HepG2 (cell line): Measurements from ENCODE around the gene CD109. TPM values are rescaled to one million over a fixed set of nuclear protein-coding genes. Genes with fewer than 3 reads are reported as not detected.

Experiments
- ATAC-seq: fragments of 200-7000 bp; cut with Tn5 transposase; 3 replicates; pipeline ENCODE4 v1.9.1; 2020; ENCODE audit warnings: mild to moderate bottlenecking, moderate library complexity
- BruUV-seq: library from RNA; stranded (reverse); fragments of 400-500 nt; replicated peaks from 2 replicates; lab custom pipeline; 2021; lab: Mats Ljungman, UMichigan
- CTCF ChIA-PET: fragments of 300-600 bp; formaldehyde crosslinking; extraction: SDS; loops from one replicate; lab custom pipeline; 2021; ENCODE audit warnings: low total read pairs, inconsistent platforms, low intra/inter-chr PET ratio; lab: Yijun Ruan, JAX
- POLR2A ChIA-PET: fragments of 350-600 bp; sonication (Branson Sonifier 250); formaldehyde crosslinking; loops from one replicate; lab custom pipeline; 2020; ENCODE audit warnings: antibody characterized with exemption, inconsistent platforms; lab: Yijun Ruan, JAX
- DNase-seq: peaks from one replicate; pipeline ENCODE4 v3.0.0-alpha.2; 2015; ENCODE audit warnings: low spot score
- FAIRE-seq: peaks from 3 replicates; lab custom pipeline; 2011; peaks lifted over from hg19 to GRCh38; lab: Jason Lieb, UNC
- H2AFZ ChIP-seq: one replicate; pipeline ENCODE4 v1.6.1; 2011; ENCODE audit warnings: low read length, inconsistent platforms
- H3K27ac ChIP-seq: fragments of 300-600 bp; 3 replicates; pipeline ENCODE4 v1.8.0; 2011; ENCODE audit warnings: mixed run types, mild to moderate bottlenecking, mixed read lengths, low read length, inconsistent platforms; ENCODE audit not compliant: insufficient read depth; ENCODE audit errors: extremely low read length
- H3K27me3 ChIP-seq, 2 experiments: fragments of 200-600 bp in 1 of 2; 2 replicates in 1 of 2; 3 replicates in 1 of 2; pipeline versions ENCODE4 v1.6.0 to v1.8.0; 2011; ENCODE audit warnings: low read length in 2 of 2, mild to moderate bottlenecking in 2 of 2, moderate library complexity in 2 of 2, inconsistent platforms in 1 of 2; ENCODE audit not compliant: insufficient read depth in 2 of 2, control insufficient read depth in 1 of 2
- H3K36me3 ChIP-seq, 2 experiments: fragments of 200-600 bp in 1 of 2; replicated peaks in 1 of 2; 2 replicates in 1 of 2; 3 replicates in 1 of 2; pipeline versions ENCODE4 v1.5.1 to v1.8.0; 2011; ENCODE audit warnings: low read length in 2 of 2, inconsistent platforms in 1 of 2; ENCODE audit not compliant: insufficient read depth in 2 of 2, control insufficient read depth in 1 of 2
- H3K4me1 ChIP-seq: 2 replicates; pipeline ENCODE4 v1.5.1; 2012; ENCODE audit warnings: low read length, inconsistent platforms; ENCODE audit not compliant: insufficient read depth
- H3K4me2 ChIP-seq: 2 replicates; pipeline ENCODE4 v1.6.0; 2011; ENCODE audit warnings: low read depth, low read length, inconsistent platforms
- H3K4me3 ChIP-seq, 3 experiments: fragments of 200-600 bp in 1 of 3; sonication (generic), shearing (Covaris generic) in 1 of 3; replicated peaks in 1 of 3; 2 replicates each; pipeline ENCODE4 v1.5.1; 2011 to 2016; ENCODE audit warnings: low read length in 3 of 3, inconsistent platforms in 2 of 3, low read depth in 2 of 3, mild to moderate bottlenecking in 2 of 3, control low read depth in 1 of 3, mixed read lengths in 1 of 3; ENCODE audit not compliant: insufficient read depth in 1 of 3
- H3K79me2 ChIP-seq: one replicate; pipeline ENCODE4 v1.6.1; 2011; ENCODE audit warnings: low read length, inconsistent platforms; ENCODE audit not compliant: insufficient read depth
- H3K9ac ChIP-seq: 2 replicates; pipeline ENCODE4 v1.6.0; 2011; ENCODE audit warnings: mild to moderate bottlenecking, low read depth, low read length, inconsistent platforms; ENCODE audit not compliant: insufficient read depth
- H3K9me3 ChIP-seq: 2 replicates; pipeline ENCODE4 v1.5.1; 2012; ENCODE audit warnings: mild to moderate bottlenecking, low read length
- H4K20me1 ChIP-seq: 2 replicates; pipeline ENCODE4 v1.6.0; 2011; ENCODE audit warnings: inconsistent platforms, mild to moderate bottlenecking, low read length, moderate library complexity; ENCODE audit not compliant: insufficient read depth
- BCLAF1 ChIP-seq: fragments of 450-650 bp; IDR thresholded peaks from 2 replicates; pipeline ENCODE4 v1.6.1; 2017; ENCODE audit warnings: mild to moderate bottlenecking
- CHD2 ChIP-seq: IDR thresholded peaks from 2 replicates; pipeline ENCODE4 v1.6.1; 2011; ENCODE audit warnings: low read depth, low read length, improper control_type of control experiment
- MZF1 ChIP-seq: sonication (generic); formaldehyde crosslinking; IDR thresholded peaks from 2 replicates; pipeline ENCODE4 v1.8.1; 2023; ENCODE audit warnings: mild to moderate bottlenecking, missing genetic modification reagents, borderline replicate concordance
- NFKB2 ChIP-seq: sonication (generic); formaldehyde crosslinking; IDR thresholded peaks from 2 replicates; pipeline ENCODE4 v1.4.0; 2020; ENCODE audit warnings: missing genetic modification reagents, borderline replicate concordance
- RFXAP ChIP-seq: sonication (generic); formaldehyde crosslinking; IDR thresholded peaks from 2 replicates; pipeline ENCODE4 v1.4.0; 2020; ENCODE audit warnings: missing genetic modification reagents, borderline replicate concordance
- ZNF713 ChIP-seq: sonication (generic); formaldehyde crosslinking; IDR thresholded peaks from 2 replicates; pipeline ENCODE4 v1.4.0; 2020; ENCODE audit warnings: mild to moderate bottlenecking, missing genetic modification reagents
- ZNF776 ChIP-seq: sonication (generic); formaldehyde crosslinking; IDR thresholded peaks from 2 replicates; pipeline ENCODE4 v1.4.0; 2020; ENCODE audit warnings: mild to moderate bottlenecking, missing genetic modification reagents
- WGBS: methylation state at CpG from one replicate; pipeline ENCODE4 v1.1.6; 2017; ENCODE audit warnings: low lambda C conversion rate; 5-methylcytosine and 5-hydroxymethylcytosine counted together
- in situ Hi-C: cut with HindIII; loops from 2 replicates; pipeline ENCODE4 v1.10.0; 2017; ENCODE audit warnings: low pct_unique_long_range_greater_than_20kb; ENCODE audit not compliant: extremely low pct_ligation_motif_present
- intact Hi-C: fragments of 100-400 bp; cut with micrococcal nuclease; formaldehyde crosslinking; loops from one replicate; pipeline ENCODE4 v1.10.0; 2022; ENCODE audit not compliant: unreplicated experiment
- polyA plus RNA-seq, 8 experiments: library from polyadenylated mRNA; depleted of rRNA in 3 of 8; stranded (reverse) in 7 of 8; unstranded in 1 of 8; fragments of >200 nt; fragmentation: Illumina TruSeq in 4 of 8; extraction: Trizol in 4 of 8; gene quantifications; 2 replicates each; pipeline versions ENCODE4 v1.2.1 to v1.2.3, GENCODE V29; 2011 to 2016; ENCODE audit warnings: low read depth in 4 of 8, missing spikeins in 1 of 8, mixed read lengths in 1 of 8; ENCODE audit not compliant: insufficient read depth in 1 of 8
- total RNA-seq, 5 experiments: library from RNA; depleted of rRNA; stranded (reverse); fragments of >200 nt; fragmentation: Illumina TruSeq; extraction: Trizol; gene quantifications; 2 replicates each; pipeline ENCODE4 v1.2.3, GENCODE V29; 2016; ENCODE audit warnings: low read depth in 1 of 5
- TF ChIP-seq, protein P1 (sequence below): sonication (generic); formaldehyde crosslinking; IDR thresholded peaks from 2 replicates; pipeline ENCODE4 v1.5.0; 2020; ENCODE audit warnings: missing genetic modification reagents
- TF ChIP-seq, protein P2 (sequence below): sonication (generic); formaldehyde crosslinking; IDR thresholded peaks from 2 replicates; pipeline ENCODE4 v1.5.0; 2020; ENCODE audit warnings: missing genetic modification reagents, mild to moderate bottlenecking, borderline replicate concordance

Gene CD109
- total and polyA plus RNA-seq, 2 of the 13 experiments (the other 11 are each of a cell fraction or from before 2014, with no cell fraction given): 0.93 to 2.1 TPM

DNA sequence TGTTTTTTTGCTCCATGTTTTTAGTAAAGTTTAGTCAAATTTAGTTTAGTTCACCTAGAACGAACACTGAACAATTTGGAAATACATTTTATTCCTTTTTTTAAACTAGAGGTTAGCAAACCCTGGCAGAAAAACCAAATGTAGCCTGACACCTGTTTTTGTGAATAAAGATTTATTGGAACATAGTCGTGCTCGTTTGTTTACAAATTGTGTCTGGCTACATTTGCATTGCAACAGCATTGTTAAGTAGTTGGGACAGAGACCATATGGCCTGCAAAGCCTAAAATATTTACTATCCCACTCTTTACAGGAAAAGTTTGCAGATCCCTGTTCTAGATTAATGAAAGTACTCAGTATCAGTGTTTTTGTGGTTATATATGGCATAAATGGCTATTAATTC lies 56.9 kb downstream of the CD109 start (continued):
- TF ChIP-seq CHD2: no peak
- TF ChIP-seq, all 625 proteins: peak for 0

GRCh38 chr6:73766040-73766439 lies 70.0 kb downstream of the CD109 start:
- WGBS: 80% methylated on average over 1 of the region's 1 CpG
- ATAC-seq (no peak), FAIRE-seq (no peak), DNase-seq (no peak)
- Histone ChIP-seq H4K20me1 (no peaks in the 10 kb centered on the region), H3K9ac (no peak overlapping the region), H3K27ac (no peak overlapping the region), H3K9me3 (no peaks in the 10 kb centered on the region), H3K4me3 (no peak overlapping the region), H2AFZ (no peak overlapping the region), H3K4me2 (no peak overlapping the region), H3K27me3 (no peaks in the 10 kb centered on the region; a peak in 1 of 5 replicates), H3K79me2 (no peaks in the 10 kb centered on the region), H3K36me3 (no peaks in the 10 kb centered on the region), H3K4me1 (no peaks in the 10 kb centered on the region)
- intact Hi-C loops: no loop called here
- in situ Hi-C loops: no loop called here
- ChIA-PET POLR2A (no interaction called here), CTCF (no interaction called here)
- no TSS peak for BruUV-seq
- TF ChIP-seq, protein P1, sequence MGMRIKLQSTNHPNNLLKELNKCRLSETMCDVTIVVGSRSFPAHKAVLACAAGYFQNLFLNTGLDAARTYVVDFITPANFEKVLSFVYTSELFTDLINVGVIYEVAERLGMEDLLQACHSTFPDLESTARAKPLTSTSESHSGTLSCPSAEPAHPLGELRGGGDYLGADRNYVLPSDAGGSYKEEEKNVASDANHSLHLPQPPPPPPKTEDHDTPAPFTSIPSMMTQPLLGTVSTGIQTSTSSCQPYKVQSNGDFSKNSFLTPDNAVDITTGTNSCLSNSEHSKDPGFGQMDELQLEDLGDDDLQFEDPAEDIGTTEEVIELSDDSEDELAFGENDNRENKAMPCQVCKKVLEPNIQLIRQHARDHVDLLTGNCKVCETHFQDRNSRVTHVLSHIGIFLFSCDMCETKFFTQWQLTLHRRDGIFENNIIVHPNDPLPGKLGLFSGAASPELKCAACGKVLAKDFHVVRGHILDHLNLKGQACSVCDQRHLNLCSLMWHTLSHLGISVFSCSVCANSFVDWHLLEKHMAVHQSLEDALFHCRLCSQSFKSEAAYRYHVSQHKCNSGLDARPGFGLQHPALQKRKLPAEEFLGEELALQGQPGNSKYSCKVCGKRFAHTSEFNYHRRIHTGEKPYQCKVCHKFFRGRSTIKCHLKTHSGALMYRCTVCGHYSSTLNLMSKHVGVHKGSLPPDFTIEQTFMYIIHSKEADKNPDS (CRISPR knock-in tag): no peak
- TF ChIP-seq BCLAF1 (no peak), ZNF713 (no peak), MZF1 (CRISPR knock-in tag) (no peak), ZNF776 (no peak), NFKB2 (CRISPR knock-in tag) (no peak), RFXAP (CRISPR knock-in tag) (no peak)
- TF ChIP-seq, protein P2, sequence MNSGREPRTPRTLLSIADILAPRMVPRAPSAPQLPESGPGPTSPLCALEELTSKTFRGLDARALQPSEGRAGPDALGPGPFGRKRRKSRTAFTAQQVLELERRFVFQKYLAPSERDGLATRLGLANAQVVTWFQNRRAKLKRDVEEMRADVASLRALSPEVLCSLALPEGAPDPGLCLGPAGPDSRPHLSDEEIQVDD (CRISPR knock-in tag): no peak
